Neural progenitor cell (in vitro differentiated cells): ENCODE data around the gene MESP2. TPM values are rescaled to one million over a fixed set of nuclear protein-coding genes. Genes with fewer than 3 reads are reported as not detected.

ENCODE experiments used
- DNase-seq: peaks from one replicate; pipeline ENCODE4 v3.0.0-alpha.2; 2016; ENCODE audit warnings: low spot score
- H2AFZ ChIP-seq: fragments of 200-600 bp; sonication (generic); replicated peaks from 2 replicates; pipeline ENCODE4 v1.6.1; 2016; ENCODE audit warnings: antibody characterized with exemption
- H3F3A ChIP-seq: fragments of 200-600 bp; sonication (generic); 2 replicates; pipeline ENCODE4 v1.6.1; 2016; ENCODE audit warnings: antibody characterized with exemption, low read depth
- H3K27ac ChIP-seq: fragments of 200-600 bp; sonication (generic); 2 replicates; pipeline ENCODE4 v1.5.1; 2016; ENCODE audit warnings: mild to moderate bottlenecking
- H3K27me3 ChIP-seq: fragments of 200-600 bp; sonication (generic); 2 replicates; pipeline ENCODE4 v1.6.1; 2016; ENCODE audit warnings: mild to moderate bottlenecking, moderate library complexity
- H3K36me3 ChIP-seq: fragments of 200-600 bp; sonication (generic); 2 replicates; pipeline ENCODE4 v1.5.1; 2016
- H3K4me1 ChIP-seq: fragments of 200-600 bp; sonication (generic); 2 replicates; pipeline ENCODE4 v1.6.1; 2016; ENCODE audit warnings: mixed run types
- H3K4me2 ChIP-seq: fragments of 200-600 bp; sonication (generic); 2 replicates; pipeline ENCODE4 v1.6.1; 2016
- H3K4me3 ChIP-seq: fragments of 200-600 bp; sonication (generic); 2 replicates; pipeline ENCODE4 v1.5.1; 2016
- H3K79me2 ChIP-seq: fragments of 200-600 bp; sonication (generic); 2 replicates; pipeline ENCODE4 v1.6.1; 2016; ENCODE audit warnings: low read depth
- H3K9ac ChIP-seq: fragments of 200-600 bp; sonication (generic); 2 replicates; pipeline ENCODE4 v1.6.1; 2016
- H3K9me3 ChIP-seq: fragments of 200-600 bp; sonication (generic); 2 replicates; pipeline ENCODE4 v1.5.1; 2016; ENCODE audit warnings: low read depth
- H4K20me1 ChIP-seq: fragments of 200-600 bp; sonication (generic); 2 replicates; pipeline ENCODE4 v1.6.1; 2016; ENCODE audit warnings: low read depth
- H3K27ac Mint-ChIP-seq: 3 replicates; pipeline ENCODE4 v1.8.0; 2021; ENCODE audit warnings: mixed read lengths
- H3K27me3 Mint-ChIP-seq: 2 replicates; pipeline ENCODE4 v1.8.0; 2022; ENCODE audit warnings: low read depth, mild to moderate bottlenecking, inconsistent platforms, moderate library complexity, mixed read lengths; ENCODE audit not compliant: insufficient read depth
- H3K36me3 Mint-ChIP-seq: 3 replicates; pipeline ENCODE4 v1.8.0; 2021; ENCODE audit warnings: mixed read lengths
- H3K4me1 Mint-ChIP-seq: 3 replicates; pipeline ENCODE4 v1.8.0; 2021; ENCODE audit warnings: mixed read lengths
- H3K4me3 Mint-ChIP-seq: 3 replicates; pipeline ENCODE4 v1.8.0; 2021; ENCODE audit warnings: mild to moderate bottlenecking, moderate library complexity, mixed read lengths
- H3K9me3 Mint-ChIP-seq: 3 replicates; pipeline ENCODE4 v1.8.0; 2020; ENCODE audit warnings: mixed read lengths
- CTCF ChIP-seq: fragments of 200-600 bp; sonication (generic); IDR thresholded peaks from 2 replicates; pipeline ENCODE4 v1.5.1; 2017; ENCODE audit warnings: antibody characterized with exemption, mild to moderate bottlenecking
- EZH2 ChIP-seq: fragments of 200-600 bp; sonication (generic); IDR thresholded peaks from 2 replicates; pipeline ENCODE4 v1.6.1; 2017; ENCODE audit warnings: antibody characterized with exemption, mild to moderate bottlenecking, moderate library complexity
- EZH2phosphoT487 ChIP-seq: fragments of 200-600 bp; sonication (generic); IDR thresholded peaks from 2 replicates; pipeline ENCODE4 v1.6.1; 2017; ENCODE audit warnings: antibody characterized with exemption
- total RNA-seq: library from RNA; depleted of rRNA; stranded (reverse); fragments of >200 nt; gene quantifications from 2 replicates; pipeline ENCODE4 v1.2.3, GENCODE V29; 2015; ENCODE audit warnings: low replicate concordance

The MESP2 gene
- total RNA-seq, 1 donor from 2014 or later: not detected

- Histone ChIP-seq H4K20me1 (peaks cover 14% of the 10 kb centered on the region), H3K4me1 (no peaks in the 10 kb centered on the region), H2AFZ (peak overlapping the region; percentile 96), H3K36me3 (no peaks in the 10 kb centered on the region), H3K9ac (no peak overlapping the region), H3K79me2 (no peaks in the 10 kb centered on the region), H3K4me3 (no peak overlapping the region), H3K9me3 (no peaks in the 10 kb centered on the region), H3F3A (peaks cover 11% of the 10 kb centered on the region), H3K27me3 (peaks cover 95% of the 10 kb centered on the region), H3K4me2 (no peak overlapping the region), H3K27ac (no peak overlapping the region)
- H3K4me3 Mint-ChIP-seq: peak overlapping the region; percentile 72
- peaks cover 3% of the 10 kb centered on the region for H3K4me1 Mint-ChIP-seq
- peaks cover 29% of the 10 kb centered on the region for H3K27me3 Mint-ChIP-seq
- TF ChIP-seq EZH2phosphoT487 (no peak), CTCF (no peak), EZH2 (no peak)
- DNase-seq: no peak
- H3K9me3 Mint-ChIP-seq: no peaks in the 10 kb centered on the region
- no peak overlapping the region for H3K27ac Mint-ChIP-seq
- no peaks in the 10 kb centered on the region for H3K36me3 Mint-ChIP-seq
Measured at GRCh38 chr15:89749526-89749925, 26.6 kb upstream of the MESP2 start.

- peaks cover 14% of the 10 kb centered on the region for H4K20me1 ChIP-seq
- H3K36me3 ChIP-seq: no peaks in the 10 kb centered on the region
- no peaks in the 10 kb centered on the region for H3K79me2 ChIP-seq
- peak; percentile 45 for DNase-seq
- Mint-ChIP-seq H3K4me3 (peak overlapping the region; percentile 80), H3K27ac (no peak overlapping the region), H3K9me3 (no peaks in the 10 kb centered on the region), H3K4me1 (peaks cover 3% of the 10 kb centered on the region), H3K36me3 (no peaks in the 10 kb centered on the region), H3K27me3 (peaks cover 26% of the 10 kb centered on the region)
- peaks cover 96% of the 10 kb centered on the region for H3K27me3 ChIP-seq
- peak overlapping the region; percentile 54 for H3K4me3 ChIP-seq
- no peaks in the 10 kb centered on the region for H3K4me1 ChIP-seq
- no peaks in the 10 kb centered on the region for H3K9me3 ChIP-seq
- H2AFZ ChIP-seq: peak overlapping the region; percentile 96
- H3K4me2 ChIP-seq: peak overlapping the region; percentile 77
- H3F3A ChIP-seq: peaks cover 11% of the 10 kb centered on the region
- TF ChIP-seq EZH2phosphoT487 (peak; percentile 89), EZH2 (peak; percentile 87), CTCF (no peak)
- H3K9ac ChIP-seq: no peak overlapping the region
- H3K27ac ChIP-seq: no peak overlapping the region
Measured at GRCh38 chr15:89749951-89750559, 26.1 kb upstream of the MESP2 start.

- Histone ChIP-seq H3K4me3 (peak within 1 kb of the TSS; percentile 54), H3K4me1 (no peaks in the 10 kb centered on the region), H3K9ac (no peak within 1 kb of the TSS), H4K20me1 (peaks cover 14% of the 10 kb centered on the region), H3K27me3 (peaks cover 94% of the 10 kb centered on the region), H3F3A (peaks cover 11% of the 10 kb centered on the region), H3K4me2 (peak within 1 kb of the TSS; percentile 77), H3K79me2 (no peaks in the 10 kb centered on the region), H3K27ac (no peak within 1 kb of the TSS), H2AFZ (peak within 1 kb of the TSS; percentile 96), H3K36me3 (no peaks in the 10 kb centered on the region), H3K9me3 (no peaks in the 10 kb centered on the region)
- H3K27ac Mint-ChIP-seq: no peak within 1 kb of the TSS
- H3K4me1 Mint-ChIP-seq: peaks cover 3% of the 10 kb centered on the region
- H3K27me3 Mint-ChIP-seq: peaks cover 25% of the 10 kb centered on the region
- H3K36me3 Mint-ChIP-seq: no peaks in the 10 kb centered on the region
- peak; percentile 47 for TF ChIP-seq EZH2phosphoT487
- TF ChIP-seq EZH2: peak; percentile 71
- TF ChIP-seq CTCF: peak; percentile 74
- no peaks in the 10 kb centered on the region for H3K9me3 Mint-ChIP-seq
- H3K4me3 Mint-ChIP-seq: peak within 1 kb of the TSS; percentile 80
- peak; percentile 98 for DNase-seq
Measured at GRCh38 chr15:89750560-89751542, 25.3 kb upstream of the MESP2 start, which contains the start of gene MESP1. Gene MESP1 (minus strand): TSS chr15:89751249. CDS start chr15:89751231, 18 bp downstream.
